ENCODE measurements around the gene CARMIL1. TPM values are rescaled to one million over a fixed set of nuclear protein-coding genes. Genes with fewer than 3 reads are reported as not detected.

The CARMIL1 gene
- total and polyA plus RNA-seq, 2 of the 8 experiments (the other 6 are each of a cell fraction or from before 2014, with no cell fraction given), result 20.3 to 40.4 TPM

DNA sequence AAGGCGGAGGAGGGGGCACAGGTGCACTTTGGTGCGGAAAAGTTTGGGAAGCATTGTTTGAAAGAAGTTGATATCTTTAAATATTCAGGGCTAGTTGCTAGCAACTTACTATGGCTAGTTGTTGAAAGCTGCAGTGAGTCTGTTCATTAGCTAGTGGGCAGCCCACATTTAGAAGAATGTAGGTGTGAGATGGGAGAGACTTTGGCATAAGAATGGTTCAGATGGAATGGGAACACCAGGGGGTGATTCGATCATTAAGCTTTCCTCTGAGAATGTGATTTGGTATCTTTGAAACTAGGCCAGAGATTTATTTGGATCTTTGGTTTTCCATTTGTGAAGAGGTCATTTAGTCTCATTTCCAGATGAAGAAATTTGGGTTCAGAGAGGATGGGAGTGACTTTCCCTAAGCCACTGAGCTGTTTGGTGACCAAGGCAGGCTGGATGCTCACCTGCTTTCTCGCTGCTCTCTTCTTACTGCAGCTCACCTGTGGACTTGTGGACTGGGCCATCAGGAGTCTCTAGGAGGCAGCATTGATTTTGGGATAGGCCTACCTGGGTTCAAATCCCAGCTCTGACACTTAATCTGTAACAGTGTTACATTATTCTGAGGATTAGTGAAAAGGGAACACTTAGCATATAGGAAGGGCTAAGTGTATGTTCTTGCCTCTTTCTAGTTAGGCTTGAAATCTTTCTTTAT lies 62.9 kb downstream of the CARMIL1 start (continued):
- TF ChIP-seq CHD7 (IDR thresholded peaks at IDR 0.05; ENCODE audit: insufficient replicate concordance, low read length), result no peak
- no peak for TF ChIP-seq RBBP5 (IDR thresholded peaks at IDR 0.05; ENCODE audit: borderline replicate concordance, low read depth, low read length)
- TF ChIP-seq BRCA1 (IDR thresholded peaks at IDR 0.05; ENCODE audit: low read depth, low read length), result 0 out of 2 replicates have a peak, but pooled peaks have one; percentile 3
- TF ChIP-seq MAX (IDR thresholded peaks at IDR 0.05), result no peak
- TF ChIP-seq SIN3A (conservative IDR thresholded peaks at IDR 0.05 in 1 of 2, IDR thresholded peaks at IDR 0.05 in 1 of 2; ENCODE audit: low read depth in 1 of 2, low read length in 2 of 2), result no peak
- no peak for TF ChIP-seq CHD1 (IDR thresholded peaks at IDR 0.05; ENCODE audit: low read depth, low read length)
- TF ChIP-seq EP300 (IDR thresholded peaks at IDR 0.05; ENCODE audit: borderline replicate concordance in 1 of 2, low read depth in 2 of 2, low read length in 2 of 2), result no peak

Data from H1 (cell line).